IMR-90 (cell line): ENCODE measurements around the gene KCNK10. TPM values are rescaled to one million over a fixed set of nuclear protein-coding genes. Genes with fewer than 3 reads are reported as not detected.
A peak's percentile ranks its signal among the peaks of the same experiment; 100 is the strongest.

ENCODE experiments used
- ATAC-seq: fragments of 200-7000 bp; cut with Tn5 transposase; 2 replicates; pipeline ENCODE4 v1.9.1; 2020; ENCODE audit warnings: low read depth, mild to moderate bottlenecking, moderate library complexity
- BruUV-seq: library from RNA; stranded (reverse); fragments of 400-500 nt; replicated peaks from 2 replicates; lab custom pipeline; 2021; lab: Mats Ljungman, UMichigan
- CTCF ChIA-PET: fragments of 300-600 bp; formaldehyde crosslinking; extraction: SDS; loops from one replicate; lab custom pipeline; 2021; ENCODE audit warnings: antibody characterized with exemption; lab: Yijun Ruan, JAX
- POLR2A ChIA-PET: fragments of 300-600 bp; sonication (Branson Sonifier 250); formaldehyde crosslinking; loops from one replicate; lab custom pipeline; 2022; ENCODE audit warnings: antibody characterized with exemption; ENCODE audit not compliant: unreplicated experiment; lab: Charles Lee
- DNase-seq: peaks from one replicate; pipeline ENCODE4 v3.0.0; 2013
- H2AFZ ChIP-seq: replicated peaks from 2 replicates; pipeline ENCODE3; 2013; ENCODE audit warnings: low read length, mild to moderate bottlenecking; ENCODE audit not compliant: poor library complexity
- H2AK5ac ChIP-seq: 2 replicates; pipeline ENCODE4 v1.6.1; 2013; ENCODE audit warnings: low read depth, low read length, inconsistent platforms
- H2AK9ac ChIP-seq: replicated peaks from 2 replicates; pipeline ENCODE3; 2013; ENCODE audit warnings: mild to moderate bottlenecking, low read depth, low read length, moderate library complexity; ENCODE audit not compliant: poor library complexity
- H2BK120ac ChIP-seq: 2 replicates; pipeline ENCODE4 v1.6.1; 2013; ENCODE audit warnings: low read depth, low read length, inconsistent platforms
- H2BK15ac ChIP-seq: 3 replicates; pipeline ENCODE4 v1.6.1; 2013; ENCODE audit warnings: low read depth, low read length, inconsistent platforms
- H2BK20ac ChIP-seq: 2 replicates; pipeline ENCODE4 v1.6.1; 2013; ENCODE audit warnings: low read depth, mild to moderate bottlenecking, inconsistent platforms, low read length, moderate library complexity
- H2BK5ac ChIP-seq: 2 replicates; pipeline ENCODE4 v1.6.1; 2013; ENCODE audit warnings: mild to moderate bottlenecking, low read depth, low read length, inconsistent platforms; ENCODE audit not compliant: poor library complexity, severe bottlenecking
- H3K14ac ChIP-seq: replicated peaks from 2 replicates; pipeline ENCODE4 v1.6.1; 2013; ENCODE audit warnings: low read depth, low read length, inconsistent platforms
- H3K18ac ChIP-seq: 2 replicates; pipeline ENCODE4 v1.6.1; 2013; ENCODE audit warnings: low read depth, low read length, control low read depth
- H3K23ac ChIP-seq: 2 replicates; pipeline ENCODE4 v1.6.1; 2013; ENCODE audit warnings: low read depth, low read length, inconsistent platforms
- H3K27ac ChIP-seq: 2 replicates; pipeline ENCODE4 v1.5.1; 2013; ENCODE audit warnings: mild to moderate bottlenecking, control low read depth, low read length; ENCODE audit not compliant: insufficient read depth
- H3K27me3 ChIP-seq: 2 replicates; pipeline ENCODE4 v1.6.1; 2013; ENCODE audit warnings: low read length; ENCODE audit not compliant: control insufficient read depth, insufficient read depth
- H3K36me3 ChIP-seq: 2 replicates; pipeline ENCODE4 v1.6.1; 2013; ENCODE audit warnings: low read length, mixed read lengths; ENCODE audit not compliant: control insufficient read depth, insufficient read depth
- H3K4ac ChIP-seq: 2 replicates; pipeline ENCODE4 v1.6.1; 2013; ENCODE audit warnings: low read depth, low read length, inconsistent platforms
- H3K4me1 ChIP-seq: 2 replicates; pipeline ENCODE4 v1.6.1; 2013; ENCODE audit warnings: low read length, mixed read lengths; ENCODE audit not compliant: control insufficient read depth, insufficient read depth
- H3K4me2 ChIP-seq: 2 replicates; pipeline ENCODE4 v1.6.1; 2013; ENCODE audit warnings: low read depth, mild to moderate bottlenecking, control low read depth, low read length, moderate library complexity
- H3K4me3 ChIP-seq: 2 replicates; pipeline ENCODE4 v1.5.1; 2013; ENCODE audit warnings: low read depth, mild to moderate bottlenecking, control low read depth, low read length, moderate library complexity; ENCODE audit not compliant: insufficient read depth
- H3K56ac ChIP-seq: 2 replicates; pipeline ENCODE4 v1.6.1; 2013; ENCODE audit warnings: low read length, inconsistent platforms; ENCODE audit not compliant: insufficient read depth; ENCODE audit errors: extremely low read depth
- H3K79me1 ChIP-seq, 2 experiments: 2 replicates each; pipeline ENCODE4 v1.6.1; 2013; ENCODE audit warnings: low read length in 2 of 2, inconsistent platforms in 1 of 2, low read depth in 1 of 2
- H3K9ac ChIP-seq: 2 replicates; pipeline ENCODE4 v1.6.1; 2013; ENCODE audit warnings: low read depth, low read length, control low read depth
- H3K9me1 ChIP-seq: 2 replicates; pipeline ENCODE4 v1.6.1; 2013; ENCODE audit warnings: low read length, inconsistent platforms; ENCODE audit not compliant: insufficient read depth
- H3K9me3 ChIP-seq: 2 replicates; pipeline ENCODE4 v1.6.1; 2013; ENCODE audit warnings: low read length; ENCODE audit not compliant: control insufficient read depth, insufficient read depth
- H4K20me1 ChIP-seq: 2 replicates; pipeline ENCODE4 v1.6.1; 2013; ENCODE audit warnings: low read length, inconsistent platforms; ENCODE audit not compliant: insufficient read depth
- H4K5ac ChIP-seq: 2 replicates; pipeline ENCODE4 v1.6.1; 2013; ENCODE audit warnings: mild to moderate bottlenecking, low read depth, low read length, control low read depth
- H4K8ac ChIP-seq, 2 experiments: 2 replicates each; pipeline ENCODE4 v1.6.1; 2013; ENCODE audit warnings: low read depth in 2 of 2, low read length in 2 of 2, control low read depth in 1 of 2, inconsistent platforms in 1 of 2
- H4K91ac ChIP-seq: 2 replicates; pipeline ENCODE4 v1.6.1; 2013; ENCODE audit warnings: low read depth, low read length, inconsistent platforms; ENCODE audit not compliant: insufficient read depth
- NFE2L2 ChIP-seq: fragments of 150-350 bp; IDR thresholded peaks from 2 replicates; pipeline ENCODE4 v1.6.1; 2016; ENCODE audit warnings: low read depth, mild to moderate bottlenecking, low read length
- WGBS, 2 experiments: methylation state at CpG; one replicate each; pipeline versions ENCODE4 v1.1.5 to v1.1.7; 2013; ENCODE audit warnings: missing lambda C conversion rate in 2 of 2; ENCODE audit not compliant: insufficient read length in 1 of 2; ENCODE audit errors: extremely low coverage in 2 of 2; 5-methylcytosine and 5-hydroxymethylcytosine counted together
- dilution Hi-C: fragments of 300-500 bp; cut with HindIII; formaldehyde crosslinking; loops from one replicate; pipeline ENCODE4 v1.14.3; 2018; ENCODE audit warnings: low sequenced_read_pairs; ENCODE audit not compliant: unreplicated experiment
- in situ Hi-C: fragments of 300-500 bp; cut with MboI; formaldehyde crosslinking; loops from 3 replicates; pipeline ENCODE4 v1.14.3; 2019; ENCODE audit warnings: low sequenced_read_pairs, inconsistent platforms, mixed read lengths
- intact Hi-C: fragments of 100-400 bp; cut with micrococcal nuclease; formaldehyde crosslinking; loops from 2 replicates; pipeline ENCODE4 v1.10.0; 2022
- polyA plus RNA-seq, 3 experiments: library from polyadenylated mRNA; depleted of rRNA; stranded (reverse); fragments of >200 nt; gene quantifications; 2 replicates each; pipeline ENCODE4 v1.2.3, GENCODE V29; 2012; ENCODE audit warnings: low replicate concordance in 1 of 3
- total RNA-seq: library from RNA; depleted of rRNA; stranded (reverse); fragments of >200 nt; gene quantifications from 2 replicates; pipeline ENCODE4 v1.2.3, GENCODE V29; 2012
- TF ChIP-seq, protein P1 (sequence below): fragments of 150-350 bp; IDR thresholded peaks from 2 replicates; pipeline ENCODE4 v1.6.1; 2016; ENCODE audit warnings: low read depth, mild to moderate bottlenecking, low read length, moderate library complexity, borderline replicate concordance
- TF ChIP-seq, protein P2 (sequence below): fragments of 150-350 bp; IDR thresholded peaks from 2 replicates; pipeline ENCODE4 v1.6.1; 2017; ENCODE audit warnings: mild to moderate bottlenecking, antibody characterized with exemption, low read length, low read depth

Gene KCNK10
- total and polyA plus RNA-seq, 2 of the 4 experiments (the other 2 are of a cell fraction): not detected

DNA sequence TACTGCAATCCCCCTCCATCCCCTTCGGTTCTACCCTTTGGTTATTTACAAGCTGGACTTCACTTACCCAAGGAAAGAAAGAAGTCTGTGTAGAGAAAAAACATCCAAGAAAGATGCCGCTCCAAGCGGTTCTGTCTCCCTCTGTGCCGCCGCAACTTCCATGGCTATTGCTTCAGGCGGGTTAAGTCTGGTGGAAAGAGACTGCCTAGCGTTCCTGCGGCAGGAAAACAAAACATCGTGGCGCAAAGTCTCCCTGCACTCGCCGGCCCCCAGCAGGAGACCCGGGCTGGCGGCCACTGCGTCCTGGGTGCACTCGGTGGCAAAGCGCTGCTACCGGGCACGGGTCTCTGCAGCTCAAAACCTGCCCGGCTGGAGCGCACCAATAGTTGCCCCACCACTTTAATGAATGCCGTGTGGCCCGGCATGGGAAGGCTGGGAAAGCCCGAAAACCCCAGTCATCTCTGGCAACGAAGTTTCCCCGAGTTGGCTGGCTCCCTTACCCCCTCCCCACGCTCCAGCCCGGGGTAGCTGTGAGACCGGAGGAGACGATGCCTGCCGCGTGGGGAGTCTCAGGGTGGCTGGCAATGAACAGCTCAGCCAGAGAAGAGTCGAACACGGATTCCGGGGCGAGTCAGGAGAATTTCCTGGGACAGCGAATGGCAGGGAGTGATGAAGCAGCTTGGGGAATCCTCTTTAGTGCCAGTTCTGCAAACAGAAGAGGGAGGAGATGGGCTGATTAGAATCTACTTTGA lies 3.5 kb upstream of the KCNK10 start:
- no peak overlapping the region for H2AK9ac ChIP-seq
- no peak overlapping the region for H3K23ac ChIP-seq
- H3K18ac ChIP-seq: no peak overlapping the region
- no peak overlapping the region for H2BK15ac ChIP-seq
- no peak overlapping the region for H4K5ac ChIP-seq
- dilution Hi-C loops: no loop called here
- peaks cover 3% of the 10 kb centered on the region; the same call in 1 of the 2 replicates for H3K4me1 ChIP-seq
- ATAC-seq (peak; percentile 42), DNase-seq (no peak)
- H4K91ac ChIP-seq: no peak overlapping the region
- peak overlapping the region; percentile 66; the same call in 1 of the 2 replicates for H3K4me2 ChIP-seq
- no peak overlapping the region for H3K14ac ChIP-seq
- no peak overlapping the region for H2BK120ac ChIP-seq
- no peak overlapping the region for H2BK5ac ChIP-seq
- H3K9me3 ChIP-seq: peaks cover 3% of the 10 kb centered on the region; the same call in 1 of the 2 replicates
- no peak overlapping the region for H4K8ac ChIP-seq
- in situ Hi-C loops: no loop called here
- BruUV-seq: no TSS peak
- H2AFZ ChIP-seq: peak overlapping the region; percentile 2
- CTCF ChIA-PET: no interaction called here
- no peak overlapping the region; the same call in 1 of the 2 replicates for H3K4me3 ChIP-seq
- no peak overlapping the region for H2BK20ac ChIP-seq
- H2AK5ac ChIP-seq: no peak overlapping the region
- H3K9me1 ChIP-seq: no peaks in the 10 kb centered on the region
- H3K36me3 ChIP-seq: no peaks in the 10 kb centered on the region
- H3K79me1 ChIP-seq: no peaks in the 10 kb centered on the region
- POLR2A ChIA-PET: no interaction called here
- WGBS, 2 experiments: 2% methylated on average over 11 of the region's 37 CpGs; no CpG with 5 or more reads in 1 of the 2 experiments
- intact Hi-C loops: no loop called here
- TF ChIP-seq, protein P1, sequence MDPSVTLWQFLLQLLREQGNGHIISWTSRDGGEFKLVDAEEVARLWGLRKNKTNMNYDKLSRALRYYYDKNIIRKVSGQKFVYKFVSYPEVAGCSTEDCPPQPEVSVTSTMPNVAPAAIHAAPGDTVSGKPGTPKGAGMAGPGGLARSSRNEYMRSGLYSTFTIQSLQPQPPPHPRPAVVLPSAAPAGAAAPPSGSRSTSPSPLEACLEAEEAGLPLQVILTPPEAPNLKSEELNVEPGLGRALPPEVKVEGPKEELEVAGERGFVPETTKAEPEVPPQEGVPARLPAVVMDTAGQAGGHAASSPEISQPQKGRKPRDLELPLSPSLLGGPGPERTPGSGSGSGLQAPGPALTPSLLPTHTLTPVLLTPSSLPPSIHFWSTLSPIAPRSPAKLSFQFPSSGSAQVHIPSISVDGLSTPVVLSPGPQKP: no peak
- TF ChIP-seq, protein P2, sequence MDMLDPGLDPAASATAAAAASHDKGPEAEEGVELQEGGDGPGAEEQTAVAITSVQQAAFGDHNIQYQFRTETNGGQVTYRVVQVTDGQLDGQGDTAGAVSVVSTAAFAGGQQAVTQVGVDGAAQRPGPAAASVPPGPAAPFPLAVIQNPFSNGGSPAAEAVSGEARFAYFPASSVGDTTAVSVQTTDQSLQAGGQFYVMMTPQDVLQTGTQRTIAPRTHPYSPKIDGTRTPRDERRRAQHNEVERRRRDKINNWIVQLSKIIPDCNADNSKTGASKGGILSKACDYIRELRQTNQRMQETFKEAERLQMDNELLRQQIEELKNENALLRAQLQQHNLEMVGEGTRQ: no peak
- TF ChIP-seq NFE2L2: no peak
- H3K27ac ChIP-seq: no peak overlapping the region
- no peaks in the 10 kb centered on the region for H4K20me1 ChIP-seq
- H3K56ac ChIP-seq: no peak overlapping the region
- peaks cover 54% of the 10 kb centered on the region for H3K27me3 ChIP-seq
- no peak overlapping the region for H3K9ac ChIP-seq
- no peak overlapping the region for H3K4ac ChIP-seq
